GM10847 (cell line): ENCODE data around the gene ETHE1.
A peak's percentile ranks its signal among the peaks of the same experiment; 100 is the strongest.

Experiments used
- POLR2A ChIP-seq: IDR thresholded peaks from 2 replicates; pipeline ENCODE4 v1.6.1; 2011; ENCODE audit not compliant: insufficient read length; ENCODE audit errors: extremely low read depth

ETHE1 gene

DNA sequence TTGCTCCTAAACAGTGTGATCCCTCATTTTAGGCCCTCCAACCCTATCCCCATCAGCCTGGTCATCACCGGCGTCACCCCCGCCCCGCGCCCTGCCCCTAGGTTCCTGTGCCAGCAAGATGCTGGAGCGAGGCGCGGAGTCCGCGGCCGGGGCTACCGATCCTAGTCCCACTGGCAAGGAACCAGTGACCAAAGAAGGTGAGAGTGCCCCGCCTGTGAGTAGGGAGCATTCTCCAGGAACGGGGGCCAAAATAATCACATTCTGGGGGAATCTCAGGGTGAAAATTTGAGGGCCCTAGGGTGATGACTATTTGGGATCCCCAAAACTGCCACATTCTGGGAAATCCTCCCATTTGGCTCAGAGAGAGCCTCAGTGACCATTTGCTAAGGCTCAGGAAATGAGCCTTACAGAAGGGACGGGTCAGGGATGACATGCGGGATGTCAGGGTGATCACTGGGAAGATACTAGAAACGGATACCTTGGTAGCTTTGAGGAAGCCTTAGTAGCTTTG is 7.4 kb upstream of the ETHE1 start:
- no peak for TF ChIP-seq POLR2A

DNA sequence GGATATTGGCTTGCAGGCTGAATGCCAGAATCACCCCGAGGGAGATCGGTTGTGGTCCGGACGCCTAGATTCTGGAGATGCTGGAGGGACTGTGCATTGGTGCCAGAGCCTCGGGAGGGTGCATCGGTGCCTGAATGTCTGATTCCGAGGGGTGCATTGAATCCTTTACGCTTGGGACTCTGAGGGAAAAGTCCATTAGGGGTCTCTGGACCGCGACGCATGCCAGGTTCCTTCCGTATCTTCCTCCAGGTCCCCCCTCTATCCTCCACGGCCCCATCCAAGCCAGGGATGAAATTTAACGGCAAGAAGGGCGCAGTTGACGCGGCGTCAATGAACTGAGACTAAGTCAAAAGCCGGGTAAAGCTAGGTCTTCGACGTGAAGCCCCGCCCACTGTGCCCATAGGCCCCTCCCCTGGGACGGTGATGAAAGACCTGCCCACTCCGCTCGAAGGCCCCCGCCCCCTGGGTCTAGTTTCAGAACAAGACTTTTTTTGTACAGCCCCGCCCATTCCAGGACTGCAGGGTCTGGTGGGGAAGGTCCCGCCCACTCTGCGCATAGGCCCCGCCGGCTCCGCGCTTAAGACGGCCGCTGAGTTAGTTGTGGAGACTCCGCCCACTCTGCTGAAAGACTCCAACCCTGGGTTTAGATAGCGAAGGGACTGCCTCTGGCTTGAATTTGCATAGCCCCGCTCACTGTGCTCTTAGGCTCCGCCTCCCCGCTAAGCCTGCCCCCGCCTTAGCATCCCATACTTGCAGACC is 6.7 kb upstream of the ETHE1 start:
- no peak for TF ChIP-seq POLR2A

- TF ChIP-seq POLR2A, result peak; percentile 27
These were observed 6.1 kb upstream of the ETHE1 start, which contains the start of gene ZNF575 for GRCh38 chr19:43532962-43533545. TSS of gene ZNF575 (plus strand) at chr19:43533188. CDS start at chr19:43534423, 1,235 bp downstream.

DNA sequence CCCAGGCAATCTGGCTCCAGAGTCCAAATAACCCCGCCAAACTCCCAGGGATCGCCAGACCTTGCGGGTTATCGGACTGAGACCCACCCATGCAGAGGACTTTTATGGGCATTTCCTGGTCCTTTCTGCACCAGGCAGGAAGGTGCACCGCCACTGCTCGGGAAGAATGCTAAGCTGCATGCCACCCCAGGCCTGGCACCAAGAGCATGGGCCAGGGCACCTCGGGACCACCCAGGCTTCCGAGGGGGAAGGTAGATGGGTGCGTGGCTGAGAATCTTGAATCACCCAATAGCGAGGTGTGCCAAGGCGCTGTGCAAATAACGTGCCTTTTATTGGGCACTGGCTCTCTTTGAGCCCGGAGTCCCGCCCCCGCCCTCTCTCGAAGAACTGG is 5.6 kb upstream of the ETHE1 start:
- TF ChIP-seq POLR2A, result no peak

DNA sequence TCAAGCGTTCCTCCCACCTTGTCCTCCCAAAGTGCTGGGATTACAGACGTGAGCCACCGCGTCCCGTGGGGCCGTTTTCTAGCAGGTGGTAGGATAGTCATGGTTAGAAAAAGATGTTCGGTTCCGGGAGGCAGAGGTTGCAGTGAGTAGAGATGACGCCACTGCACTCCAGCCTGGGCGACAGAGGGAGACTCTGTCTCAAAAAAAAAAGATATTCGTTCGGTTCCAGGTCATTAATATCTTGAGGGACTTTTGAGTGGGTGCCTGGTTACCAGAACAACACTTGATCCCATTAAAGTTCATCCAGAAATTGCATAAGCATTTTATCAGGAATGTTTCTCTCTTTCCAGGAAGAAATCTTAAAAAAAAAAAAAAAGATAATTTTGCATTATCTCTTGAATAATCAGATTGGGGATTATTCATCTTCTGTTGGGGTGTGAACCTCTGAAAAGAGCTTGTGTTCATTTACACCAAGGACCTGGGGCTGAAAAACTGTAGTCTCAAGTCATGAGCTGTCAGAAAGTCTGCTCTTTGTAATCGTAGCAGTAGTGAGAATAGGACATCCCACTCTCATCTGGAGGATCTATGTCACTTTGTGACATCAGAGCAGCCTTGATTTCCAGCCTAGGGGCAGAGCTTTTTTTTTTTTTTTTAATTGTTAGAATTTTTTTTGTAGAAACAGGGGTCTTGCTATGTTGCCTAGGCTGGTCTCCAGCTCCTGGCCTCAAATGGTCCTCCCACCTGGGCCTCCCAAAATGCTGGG is 1.0 kb upstream of the ETHE1 start:
- no peak for TF ChIP-seq POLR2A

GRCh38 chr19:43525836-43526771 is 897 bp downstream of the ETHE1 start:
- no peak for TF ChIP-seq POLR2A

DNA sequence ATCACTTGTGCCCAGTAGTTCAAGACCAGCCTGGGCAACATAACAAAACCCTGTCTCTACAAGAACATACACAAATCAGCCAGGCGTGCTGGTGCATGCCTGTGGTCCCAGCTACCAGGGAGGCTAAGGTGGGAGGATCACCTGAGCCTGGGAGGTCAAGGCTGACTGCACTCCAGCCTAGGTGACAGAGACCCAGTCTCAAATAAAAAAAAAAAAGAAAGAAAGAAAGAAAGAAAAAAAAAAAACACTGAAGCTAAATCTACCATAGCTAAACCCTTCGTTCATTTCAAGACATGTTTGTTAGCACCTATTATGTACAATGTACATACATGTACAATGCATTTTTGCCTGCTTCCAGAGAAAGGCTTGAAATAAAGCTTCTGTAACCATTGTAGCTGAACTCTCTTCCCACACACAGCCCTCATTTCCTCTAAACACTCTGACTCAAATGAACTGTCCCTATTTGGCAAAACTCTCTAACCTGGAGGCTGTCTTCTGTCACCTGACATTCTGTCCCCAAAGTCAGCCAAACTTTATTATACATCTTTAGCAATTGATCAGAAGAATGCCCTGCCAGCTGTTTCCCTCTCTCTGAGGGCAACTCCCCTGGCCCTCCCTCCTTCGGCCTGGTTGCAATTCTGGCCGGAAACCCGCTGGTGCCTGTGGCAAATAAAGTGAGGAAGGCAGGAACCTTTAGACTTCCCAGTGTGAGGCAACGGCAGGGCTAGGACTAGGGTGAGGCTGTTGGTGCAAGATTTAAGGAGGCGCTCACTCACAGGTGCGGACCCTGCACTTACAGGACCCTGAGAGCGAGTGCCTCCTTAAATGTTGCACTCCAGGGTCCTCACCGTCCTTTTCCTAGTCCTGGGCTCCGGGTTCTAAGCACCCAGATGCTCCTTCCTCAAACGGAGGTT is 1.8 kb downstream of the ETHE1 start:
- TF ChIP-seq POLR2A, result no peak

- no peak for TF ChIP-seq POLR2A
These were observed 4.1 kb downstream of the ETHE1 start for GRCh38 chr19:43522929-43523328.

DNA sequence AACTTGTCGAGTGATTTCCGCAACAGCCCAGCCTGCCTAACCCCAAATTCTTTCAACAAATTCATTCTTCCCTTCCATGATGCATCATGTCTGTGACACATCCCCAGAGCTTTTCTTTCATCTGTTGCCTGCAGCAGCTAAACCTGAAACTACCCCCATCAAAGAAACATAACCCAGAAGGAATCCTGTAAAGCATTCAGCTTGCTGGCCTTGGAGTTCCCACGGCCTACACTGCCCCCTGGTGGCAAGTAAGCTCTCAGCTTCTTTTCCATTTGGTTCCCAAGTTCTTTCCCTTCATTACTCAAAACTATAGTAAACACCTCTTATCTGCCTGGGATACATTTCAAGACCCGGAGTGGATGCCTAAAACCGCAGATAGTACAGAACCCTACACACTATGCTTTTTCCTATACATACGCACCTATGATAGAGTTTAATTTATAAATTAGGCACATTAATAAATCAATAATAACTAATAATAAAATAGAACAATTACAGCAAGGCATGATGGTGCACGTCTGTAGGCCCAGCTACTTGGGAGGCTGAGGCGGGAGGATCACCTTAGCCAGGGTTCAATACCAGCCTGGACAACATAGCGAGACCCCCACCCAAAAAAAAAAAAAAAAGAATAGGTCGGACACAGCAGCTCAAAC is 7.4 kb downstream of the ETHE1 start:
- TF ChIP-seq POLR2A, result no peak

- TF ChIP-seq POLR2A, result no peak
These were observed 8.9 kb downstream of the ETHE1 start for GRCh38 chr19:43518051-43518450.

DNA sequence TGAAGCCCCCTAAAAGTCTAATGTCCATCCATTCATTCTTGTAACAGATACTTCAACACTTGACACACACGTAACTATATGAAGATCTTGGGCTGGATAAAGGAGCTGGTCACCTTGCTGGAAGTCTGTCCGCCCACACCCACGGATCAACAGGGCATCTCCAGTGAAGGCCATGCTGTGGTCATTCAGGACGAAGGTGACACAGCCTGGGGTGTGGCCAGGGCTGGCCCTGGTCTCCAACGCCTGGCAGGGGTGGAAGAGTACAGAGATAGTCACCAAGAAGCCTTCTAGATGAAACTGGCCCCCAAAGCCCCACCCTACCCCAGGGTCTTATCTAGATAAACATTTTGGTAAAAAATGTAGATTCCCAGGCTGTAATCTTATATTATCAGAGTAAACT is 15.7 kb downstream of the ETHE1 start:
- no peak for TF ChIP-seq POLR2A

- no peak for TF ChIP-seq POLR2A
These were observed 16.3 kb downstream of the ETHE1 start for GRCh38 chr19:43510713-43511112.

- no peak for TF ChIP-seq POLR2A
These were observed 19.1 kb downstream of the ETHE1 start for GRCh38 chr19:43507880-43508279.
